HEK293 (cell line): ENCODE measurements around the gene OPN1MW.
"Not testable (repeated sequence)": the region's sequence is repeated elsewhere in the genome, so short reads cannot be mapped to it uniquely, and the experiment has no call there.

Experiments used
- SETDB1 ChIP-seq: IDR thresholded peaks from one replicate; pipeline ENCODE4 v1.6.1; 2017; ENCODE audit warnings: mild to moderate bottlenecking, low read length, moderate library complexity, mixed read lengths; ENCODE audit not compliant: insufficient read length
- ZNF140 ChIP-seq: fragments of 450-650 bp; formaldehyde crosslinking; IDR thresholded peaks from 2 replicates; pipeline ENCODE4 v1.5.1; 2016; ENCODE audit warnings: missing biosample characterization, missing genetic modification characterization
- ZNF146 ChIP-seq: fragments of 450-650 bp; formaldehyde crosslinking; IDR thresholded peaks from 2 replicates; pipeline ENCODE4 v1.5.1; 2016; ENCODE audit warnings: missing biosample characterization, missing genetic modification characterization
- ZNF423 ChIP-seq: fragments of 450-650 bp; formaldehyde crosslinking; IDR thresholded peaks from 2 replicates; pipeline ENCODE4 v1.5.1; 2016; ENCODE audit warnings: missing biosample characterization, missing genetic modification characterization
- ZNF510 ChIP-seq: fragments of 450-650 bp; formaldehyde crosslinking; IDR thresholded peaks from 2 replicates; pipeline ENCODE4 v1.5.1; 2018; ENCODE audit warnings: mild to moderate bottlenecking, missing genetic modification characterization, missing biosample characterization; ENCODE audit not compliant: insufficient replicate concordance
- TF ChIP-seq, protein P1 (sequence below): fragments of 450-650 bp; formaldehyde crosslinking; IDR thresholded peaks from 2 replicates; pipeline ENCODE4 v1.5.1; 2016; ENCODE audit warnings: missing biosample characterization, missing genetic modification characterization
- TF ChIP-seq, protein P2 (sequence below): fragments of 450-650 bp; formaldehyde crosslinking; IDR thresholded peaks from 2 replicates; pipeline ENCODE4 v1.5.1; 2016; ENCODE audit warnings: missing biosample characterization, missing genetic modification characterization
- TF ChIP-seq, protein P3 (sequence below): fragments of 450-650 bp; formaldehyde crosslinking; IDR thresholded peaks from 2 replicates; pipeline ENCODE4 v1.5.1; 2016; ENCODE audit warnings: missing biosample characterization, missing genetic modification characterization
- TF ChIP-seq, protein P4 (sequence below): fragments of 450-650 bp; formaldehyde crosslinking; optimal IDR thresholded peaks from 2 replicates; pipeline ENCODE3; 2016; ENCODE audit warnings: missing biosample characterization, mild to moderate bottlenecking, missing genetic modification characterization

DNA sequence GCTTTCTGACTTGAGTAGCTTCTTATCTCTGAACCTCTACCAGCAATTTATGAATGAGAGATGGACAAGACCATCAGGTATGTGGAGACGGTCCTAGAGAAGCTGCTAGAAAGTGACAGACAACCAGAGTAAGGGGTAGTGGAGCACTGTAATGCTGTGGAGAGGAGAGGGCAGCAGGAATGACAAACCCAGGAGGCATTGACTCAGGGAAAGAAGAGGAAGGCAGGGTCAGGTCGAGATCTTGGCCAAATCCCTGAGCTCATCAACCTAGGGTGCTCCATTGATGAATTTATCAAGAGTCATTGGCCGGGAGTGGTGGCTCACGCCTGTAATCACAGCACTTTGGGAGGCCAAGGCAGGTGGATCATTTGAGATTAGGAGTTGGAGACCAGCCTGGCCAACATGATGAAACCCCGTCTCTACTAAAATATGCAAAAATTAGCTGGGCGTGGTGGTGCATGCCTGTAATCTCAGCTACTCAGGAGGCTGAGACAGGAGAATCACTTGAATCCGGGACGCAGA, 57.6 kb downstream of the OPN1MW start:
- TF ChIP-seq, protein P1, sequence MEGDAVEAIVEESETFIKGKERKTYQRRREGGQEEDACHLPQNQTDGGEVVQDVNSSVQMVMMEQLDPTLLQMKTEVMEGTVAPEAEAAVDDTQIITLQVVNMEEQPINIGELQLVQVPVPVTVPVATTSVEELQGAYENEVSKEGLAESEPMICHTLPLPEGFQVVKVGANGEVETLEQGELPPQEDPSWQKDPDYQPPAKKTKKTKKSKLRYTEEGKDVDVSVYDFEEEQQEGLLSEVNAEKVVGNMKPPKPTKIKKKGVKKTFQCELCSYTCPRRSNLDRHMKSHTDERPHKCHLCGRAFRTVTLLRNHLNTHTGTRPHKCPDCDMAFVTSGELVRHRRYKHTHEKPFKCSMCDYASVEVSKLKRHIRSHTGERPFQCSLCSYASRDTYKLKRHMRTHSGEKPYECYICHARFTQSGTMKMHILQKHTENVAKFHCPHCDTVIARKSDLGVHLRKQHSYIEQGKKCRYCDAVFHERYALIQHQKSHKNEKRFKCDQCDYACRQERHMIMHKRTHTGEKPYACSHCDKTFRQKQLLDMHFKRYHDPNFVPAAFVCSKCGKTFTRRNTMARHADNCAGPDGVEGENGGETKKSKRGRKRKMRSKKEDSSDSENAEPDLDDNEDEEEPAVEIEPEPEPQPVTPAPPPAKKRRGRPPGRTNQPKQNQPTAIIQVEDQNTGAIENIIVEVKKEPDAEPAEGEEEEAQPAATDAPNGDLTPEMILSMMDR = not testable (repeated sequence)
- TF ChIP-seq SETDB1; ZNF140 (tag by site-specific recombination); ZNF146 (tag by site-specific recombination); ZNF423 (tag by site-specific recombination); ZNF510 (tag by site-specific recombination): not testable (repeated sequence)
- TF ChIP-seq, protein P2, sequence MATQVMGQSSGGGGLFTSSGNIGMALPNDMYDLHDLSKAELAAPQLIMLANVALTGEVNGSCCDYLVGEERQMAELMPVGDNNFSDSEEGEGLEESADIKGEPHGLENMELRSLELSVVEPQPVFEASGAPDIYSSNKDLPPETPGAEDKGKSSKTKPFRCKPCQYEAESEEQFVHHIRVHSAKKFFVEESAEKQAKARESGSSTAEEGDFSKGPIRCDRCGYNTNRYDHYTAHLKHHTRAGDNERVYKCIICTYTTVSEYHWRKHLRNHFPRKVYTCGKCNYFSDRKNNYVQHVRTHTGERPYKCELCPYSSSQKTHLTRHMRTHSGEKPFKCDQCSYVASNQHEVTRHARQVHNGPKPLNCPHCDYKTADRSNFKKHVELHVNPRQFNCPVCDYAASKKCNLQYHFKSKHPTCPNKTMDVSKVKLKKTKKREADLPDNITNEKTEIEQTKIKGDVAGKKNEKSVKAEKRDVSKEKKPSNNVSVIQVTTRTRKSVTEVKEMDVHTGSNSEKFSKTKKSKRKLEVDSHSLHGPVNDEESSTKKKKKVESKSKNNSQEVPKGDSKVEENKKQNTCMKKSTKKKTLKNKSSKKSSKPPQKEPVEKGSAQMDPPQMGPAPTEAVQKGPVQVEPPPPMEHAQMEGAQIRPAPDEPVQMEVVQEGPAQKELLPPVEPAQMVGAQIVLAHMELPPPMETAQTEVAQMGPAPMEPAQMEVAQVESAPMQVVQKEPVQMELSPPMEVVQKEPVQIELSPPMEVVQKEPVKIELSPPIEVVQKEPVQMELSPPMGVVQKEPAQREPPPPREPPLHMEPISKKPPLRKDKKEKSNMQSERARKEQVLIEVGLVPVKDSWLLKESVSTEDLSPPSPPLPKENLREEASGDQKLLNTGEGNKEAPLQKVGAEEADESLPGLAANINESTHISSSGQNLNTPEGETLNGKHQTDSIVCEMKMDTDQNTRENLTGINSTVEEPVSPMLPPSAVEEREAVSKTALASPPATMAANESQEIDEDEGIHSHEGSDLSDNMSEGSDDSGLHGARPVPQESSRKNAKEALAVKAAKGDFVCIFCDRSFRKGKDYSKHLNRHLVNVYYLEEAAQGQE (tag by site-specific recombination) = not testable (repeated sequence)
- TF ChIP-seq, protein P3, sequence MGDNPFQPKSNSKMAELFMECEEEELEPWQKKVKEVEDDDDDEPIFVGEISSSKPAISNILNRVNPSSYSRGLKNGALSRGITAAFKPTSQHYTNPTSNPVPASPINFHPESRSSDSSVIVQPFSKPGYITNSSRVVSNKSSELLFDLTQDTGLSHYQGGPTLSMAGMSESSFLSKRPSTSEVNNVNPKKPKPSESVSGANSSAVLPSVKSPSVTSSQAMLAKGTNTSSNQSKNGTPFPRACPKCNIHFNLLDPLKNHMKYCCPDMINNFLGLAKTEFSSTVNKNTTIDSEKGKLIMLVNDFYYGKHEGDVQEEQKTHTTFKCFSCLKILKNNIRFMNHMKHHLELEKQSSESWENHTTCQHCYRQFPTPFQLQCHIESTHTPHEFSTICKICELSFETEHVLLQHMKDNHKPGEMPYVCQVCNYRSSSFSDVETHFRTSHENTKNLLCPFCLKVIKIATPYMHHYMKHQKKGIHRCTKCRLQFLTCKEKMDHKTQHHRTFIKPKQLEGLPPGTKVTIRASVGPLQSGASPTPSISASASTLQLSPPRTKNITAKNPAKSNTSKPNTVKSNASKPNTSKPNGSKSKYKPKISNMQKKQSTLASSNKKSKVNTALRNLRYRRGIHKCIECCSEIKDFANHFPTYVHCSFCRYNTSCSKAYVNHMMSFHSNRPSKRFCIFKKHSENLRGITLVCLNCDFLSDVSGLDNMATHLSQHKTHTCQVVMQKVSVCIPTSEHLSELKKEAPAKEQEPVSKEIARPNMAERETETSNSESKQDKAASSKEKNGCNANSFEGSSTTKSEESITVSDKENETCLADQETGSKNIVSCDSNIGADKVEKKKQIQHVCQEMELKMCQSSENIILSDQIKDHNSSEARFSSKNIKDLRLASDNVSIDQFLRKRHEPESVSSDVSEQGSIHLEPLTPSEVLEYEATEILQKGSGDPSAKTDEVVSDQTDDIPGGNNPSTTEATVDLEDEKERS (tag by site-specific recombination) = not testable (repeated sequence)
- TF ChIP-seq, protein P4, sequence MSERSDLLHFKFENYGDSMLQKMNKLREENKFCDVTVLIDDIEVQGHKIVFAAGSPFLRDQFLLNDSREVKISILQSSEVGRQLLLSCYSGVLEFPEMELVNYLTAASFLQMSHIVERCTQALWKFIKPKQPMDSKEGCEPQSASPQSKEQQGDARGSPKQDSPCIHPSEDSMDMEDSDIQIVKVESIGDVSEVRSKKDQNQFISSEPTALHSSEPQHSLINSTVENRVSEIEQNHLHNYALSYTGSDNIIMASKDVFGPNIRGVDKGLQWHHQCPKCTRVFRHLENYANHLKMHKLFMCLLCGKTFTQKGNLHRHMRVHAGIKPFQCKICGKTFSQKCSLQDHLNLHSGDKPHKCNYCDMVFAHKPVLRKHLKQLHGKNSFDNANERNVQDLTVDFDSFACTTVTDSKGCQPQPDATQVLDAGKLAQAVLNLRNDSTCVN = not testable (repeated sequence)
